Activated naive CD4-positive, alpha-beta T cell (primary cell): Measurements from ENCODE around the gene FLT3LG.
"Not testable (repeated sequence)": the region's sequence is repeated elsewhere in the genome, so short reads cannot be mapped to it uniquely, and the experiment has no call there.

Experiments used
- DNase-seq, 4 experiments: peaks; one replicate each; lab custom pipeline; 2025; lab: John Stamatoyannopoulos, UW

FLT3LG gene

GRCh38 chr19:49440439-49441209, 33.4 kb upstream of the FLT3LG start:
- no peak for DNase-seq

- DNase-seq: peak in 2 of 4 experiments; percentile 11 to 27
Observed at GRCh38 chr19:49441210-49441959, 32.6 kb upstream of the FLT3LG start, which contains the start of gene SLC17A7. TSS of gene SLC17A7 (minus strand) at chr19:49441527. CDS start at chr19:49441379, 148 bp downstream.

- no peak for DNase-seq
Observed at GRCh38 chr19:49441960-49442350, 32.1 kb upstream of the FLT3LG start.

- DNase-seq: no peak
Observed at GRCh38 chr19:49442354-49442753, 31.7 kb upstream of the FLT3LG start.

GRCh38 chr19:49442771-49443365, 31.1 kb upstream of the FLT3LG start:
- DNase-seq: peak in 2 of 4 experiments; percentile 25 to 39

GRCh38 chr19:49443366-49444099, 30.5 kb upstream of the FLT3LG start:
- DNase-seq: peak; percentile 82 to 89 (median 88)

GRCh38 chr19:49444100-49444700, 29.8 kb upstream of the FLT3LG start:
- not testable (repeated sequence) for DNase-seq

- DNase-seq: no peak
Observed at GRCh38 chr19:49445997-49446396, 28.0 kb upstream of the FLT3LG start.

GRCh38 chr19:49447485-49448431, 26.3 kb upstream of the FLT3LG start:
- DNase-seq: no peak

- no peak for DNase-seq
Observed at GRCh38 chr19:49448432-49448786, 25.6 kb upstream of the FLT3LG start.

GRCh38 chr19:49450405-49450804, 23.6 kb upstream of the FLT3LG start:
- DNase-seq: no peak

GRCh38 chr19:49451430-49452181, 22.4 kb upstream of the FLT3LG start, which contains the start of gene PIH1D1:
TSS of gene PIH1D1 (minus strand) at chr19:49451814. CDS start at chr19:49451574, 240 bp downstream.
- peak; percentile 69 to 88 (median 80) for DNase-seq

GRCh38 chr19:49453013-49453756, 20.8 kb upstream of the FLT3LG start, which contains the start of gene ALDH16A1:
TSS of gene ALDH16A1 (plus strand) at chr19:49453225. CDS start at chr19:49453332, 107 bp downstream.
- DNase-seq: peak; percentile 94 to 98 (median 96)

GRCh38 chr19:49453757-49454240, 20.2 kb upstream of the FLT3LG start:
- no peak for DNase-seq

- DNase-seq: no peak
Observed at GRCh38 chr19:49455773-49456172, 18.2 kb upstream of the FLT3LG start.

- DNase-seq: no peak
Observed at GRCh38 chr19:49456326-49456725, 17.7 kb upstream of the FLT3LG start.

GRCh38 chr19:49458567-49458903, 15.5 kb upstream of the FLT3LG start:
- no peak for DNase-seq

- DNase-seq: no peak
Observed at GRCh38 chr19:49459388-49459787, 14.6 kb upstream of the FLT3LG start.

GRCh38 chr19:49461130-49461529, 12.9 kb upstream of the FLT3LG start:
- DNase-seq: not testable (repeated sequence)
